Effector CD8-positive, alpha-beta T cell (primary cell): ENCODE data around the gene CDH26.
"Not testable (repeated sequence)": the region's sequence is repeated elsewhere in the genome, so short reads cannot be mapped to it uniquely, and the experiment has no call there.

Experiments
- DNase-seq: peaks from one replicate; lab custom pipeline; 2025; lab: John Stamatoyannopoulos, UW

CDH26 gene

GRCh38 chr20:59940956-59941294 lies 17.3 kb upstream of the CDH26 start:
- no peak for DNase-seq

- no peak for DNase-seq
Observed at GRCh38 chr20:59942245-59942644, 16.0 kb upstream of the CDH26 start.

GRCh38 chr20:59944726-59945125 lies 13.5 kb upstream of the CDH26 start:
- DNase-seq = no peak

GRCh38 chr20:59945175-59945574 lies 13.0 kb upstream of the CDH26 start:
- no peak for DNase-seq

- DNase-seq = no peak
Observed at GRCh38 chr20:59945731-59946130, 12.5 kb upstream of the CDH26 start.

- no peak for DNase-seq
Observed at GRCh38 chr20:59947376-59947775, 10.8 kb upstream of the CDH26 start.

GRCh38 chr20:59948212-59948611 lies 10.0 kb upstream of the CDH26 start:
- DNase-seq = no peak

- DNase-seq = no peak
Observed at GRCh38 chr20:59948828-59949720, 9.1 kb upstream of the CDH26 start.

GRCh38 chr20:59949911-59950310 lies 8.3 kb upstream of the CDH26 start:
- no peak for DNase-seq

GRCh38 chr20:59954718-59955117 lies 3.5 kb upstream of the CDH26 start:
- no peak for DNase-seq

- DNase-seq = no peak
Observed at GRCh38 chr20:59955131-59955796, 3.0 kb upstream of the CDH26 start.

- DNase-seq = not testable (repeated sequence)
Observed at GRCh38 chr20:59957568-59957967, 655 bp upstream of the CDH26 start.

- DNase-seq = no peak
Observed at GRCh38 chr20:59958626-59959025, 403 bp downstream of the CDH26 start.

GRCh38 chr20:59961423-59961822 lies 3.2 kb downstream of the CDH26 start:
- no peak for DNase-seq

GRCh38 chr20:59962155-59962554 lies 3.9 kb downstream of the CDH26 start:
- no peak for DNase-seq

GRCh38 chr20:59966428-59966827 lies 8.2 kb downstream of the CDH26 start:
- no peak for DNase-seq

- DNase-seq = no peak
Observed at GRCh38 chr20:59971428-59971827, 13.2 kb downstream of the CDH26 start.

GRCh38 chr20:59972037-59972801 lies 14.0 kb downstream of the CDH26 start:
- DNase-seq = no peak

- no peak for DNase-seq
Observed at GRCh38 chr20:59976156-59976782, 18.0 kb downstream of the CDH26 start.

GRCh38 chr20:59977086-59977485 lies 18.9 kb downstream of the CDH26 start:
- no peak for DNase-seq

- DNase-seq = no peak
Observed at GRCh38 chr20:59983076-59983475, 24.9 kb downstream of the CDH26 start.

- no peak for DNase-seq
Observed at GRCh38 chr20:59984541-59984940, 26.3 kb downstream of the CDH26 start.
